HL-60/S4 (cell line): ENCODE data around the gene ALDH9A1.
"Not testable (repeated sequence)": the region's sequence is repeated elsewhere in the genome, so short reads cannot be mapped to it uniquely, and the experiment has no call there.

ENCODE experiments used
- in situ Hi-C: fragments of 300-500 bp; cut with MboI; formaldehyde crosslinking; loops from 2 replicates; pipeline ENCODE4 v1.14.3; 2022; ENCODE audit warnings: low sequenced_read_pairs

Gene ALDH9A1

GRCh38 chr1:165688046-165688445, 10.3 kb downstream of the ALDH9A1 start:
- in situ Hi-C loops, result no loop called here

DNA sequence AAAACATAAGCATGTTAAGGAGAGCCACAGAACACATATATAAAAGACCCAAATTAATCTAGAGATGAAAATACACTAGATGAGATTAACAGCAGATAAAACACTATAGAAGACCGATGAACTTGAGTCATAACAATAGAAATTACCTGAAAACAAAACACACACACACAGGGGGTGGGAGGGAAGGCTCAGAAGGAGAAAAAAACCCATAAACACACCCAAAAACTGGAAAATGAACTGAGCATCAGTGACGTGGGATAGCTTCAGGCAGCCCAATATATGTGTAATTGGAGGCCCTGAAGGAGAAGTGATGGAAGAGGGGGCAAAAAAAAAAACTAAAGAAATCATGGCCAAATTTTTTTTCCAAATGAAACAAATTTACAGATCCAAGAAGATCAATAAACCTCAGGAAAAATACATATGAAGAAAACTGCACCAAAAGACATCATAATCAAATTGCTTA, 11.4 kb downstream of the ALDH9A1 start:
- in situ Hi-C loops, result no loop called here

DNA sequence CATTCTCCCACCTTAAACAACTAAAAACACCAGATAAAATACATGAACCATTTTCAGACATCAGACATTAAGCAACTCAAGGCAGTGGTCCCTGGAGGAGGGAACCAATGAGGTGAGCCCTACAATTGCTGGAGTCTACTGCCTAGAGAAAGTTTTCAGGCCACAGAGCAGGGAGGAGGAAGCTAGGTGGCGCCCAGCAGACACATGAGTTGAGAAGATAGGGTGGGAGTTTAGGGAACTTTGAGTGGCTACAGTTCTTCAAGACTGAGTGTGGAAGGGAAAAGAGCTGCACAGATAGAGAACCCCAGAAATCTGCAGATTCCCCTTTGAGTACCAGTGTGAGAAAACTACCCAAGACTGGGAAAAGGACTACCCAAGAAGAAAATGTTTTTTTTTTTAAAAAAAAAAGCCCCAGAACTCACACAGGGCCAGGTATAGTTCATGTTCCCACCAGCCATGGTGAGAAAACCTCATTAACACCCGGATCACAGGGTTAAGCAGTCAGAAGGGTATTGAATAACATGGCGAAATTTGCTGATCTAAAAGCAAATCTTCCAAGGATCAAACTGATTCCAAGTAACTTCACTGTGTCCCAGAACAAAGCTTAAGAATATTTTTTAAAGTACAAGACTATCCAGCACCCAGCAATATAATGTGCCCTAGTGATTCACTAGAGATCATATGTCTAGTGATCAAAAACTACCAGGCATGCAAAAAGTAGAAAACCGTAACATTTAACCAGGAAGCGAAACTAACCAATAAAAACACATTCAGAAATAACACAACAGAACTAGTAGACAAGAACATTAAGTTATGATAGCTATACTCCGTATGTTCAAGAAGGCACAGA, 12.0 kb downstream of the ALDH9A1 start:
- in situ Hi-C loops, result no loop called here

GRCh38 chr1:165683848-165684485, 14.4 kb downstream of the ALDH9A1 start:
- in situ Hi-C loops, result no loop called here

GRCh38 chr1:165680773-165681172, 17.6 kb downstream of the ALDH9A1 start:
- in situ Hi-C loops, result not testable (repeated sequence)

DNA sequence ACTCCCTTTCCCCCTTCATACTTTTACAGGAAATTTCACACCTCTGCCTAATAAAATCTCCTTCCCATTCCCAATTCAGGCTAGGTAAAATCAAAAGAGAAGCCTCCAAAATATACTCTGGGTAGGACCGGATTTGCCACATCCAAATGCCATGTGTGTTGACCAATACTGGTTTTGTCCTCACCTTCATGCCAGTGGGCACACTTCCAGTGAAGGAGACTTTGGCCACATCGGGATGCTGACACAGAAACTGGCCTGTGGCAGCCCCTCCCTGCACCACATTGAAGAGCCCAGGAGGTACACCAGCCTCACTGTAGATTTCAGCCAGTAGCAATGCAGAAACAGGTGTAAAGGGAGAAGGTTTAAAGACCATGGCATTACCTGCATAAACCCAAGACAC, 18.1 kb downstream of the ALDH9A1 start:
- in situ Hi-C loops, result no loop called here

GRCh38 chr1:165679282-165680036, 18.9 kb downstream of the ALDH9A1 start:
- in situ Hi-C loops, result no loop called here

DNA sequence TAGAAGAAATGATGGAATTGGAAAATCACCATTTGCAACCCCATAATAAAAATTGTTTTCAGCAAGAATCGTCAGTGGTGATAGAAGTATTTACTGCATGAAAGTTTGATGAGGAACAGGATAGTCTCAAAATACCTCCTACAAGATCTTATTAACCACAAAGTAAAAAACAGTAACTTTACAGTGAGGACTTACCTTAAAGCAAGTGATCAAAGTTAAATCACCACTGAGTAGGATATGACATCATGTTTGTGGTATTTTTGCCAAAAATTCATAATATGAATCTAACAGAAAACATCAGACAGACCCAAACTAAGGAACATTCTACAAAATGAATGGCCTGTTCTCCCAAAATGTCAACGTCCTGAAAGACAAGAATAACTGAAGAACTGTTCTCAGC, 19.9 kb downstream of the ALDH9A1 start:
- in situ Hi-C loops, result no loop called here

DNA sequence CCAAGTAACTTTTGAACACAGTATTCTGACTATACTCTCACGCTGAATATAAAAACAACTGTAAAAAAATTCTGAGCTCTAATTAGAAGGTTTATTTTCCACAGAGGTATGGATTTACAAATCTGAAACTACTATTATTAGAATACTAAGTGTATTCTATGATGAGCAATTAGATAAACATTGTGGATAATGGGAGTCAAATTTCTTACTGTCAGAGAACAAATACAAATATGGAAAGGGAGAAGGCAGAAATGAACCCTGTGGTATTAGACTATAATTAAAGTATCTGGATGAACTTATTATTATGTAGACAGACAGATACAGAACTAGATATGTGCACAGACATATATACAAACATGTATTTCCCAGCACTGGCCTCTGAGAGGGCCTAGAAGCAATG, 22.6 kb downstream of the ALDH9A1 start:
- in situ Hi-C loops, result no loop called here

GRCh38 chr1:165674599-165674998, 23.8 kb downstream of the ALDH9A1 start:
- in situ Hi-C loops, result no loop called here

GRCh38 chr1:165671526-165671925, 26.8 kb downstream of the ALDH9A1 start:
- in situ Hi-C loops, result no loop called here

GRCh38 chr1:165668184-165668583, 30.2 kb downstream of the ALDH9A1 start:
- in situ Hi-C loops, result no loop called here

- in situ Hi-C loops, result no loop called here
Observed at GRCh38 chr1:165666152-165666825, 32.1 kb downstream of the ALDH9A1 start.

- in situ Hi-C loops, result no loop called here
Observed at GRCh38 chr1:165662186-165662585, 36.2 kb downstream of the ALDH9A1 start.

- in situ Hi-C loops, result no loop called here
Observed at GRCh38 chr1:165661703-165662102, 36.7 kb downstream of the ALDH9A1 start.

GRCh38 chr1:165659581-165659895, 38.8 kb downstream of the ALDH9A1 start:
- in situ Hi-C loops, result no loop called here

GRCh38 chr1:165658766-165659580, 39.4 kb downstream of the ALDH9A1 start:
- in situ Hi-C loops, result not testable (repeated sequence)

- in situ Hi-C loops, result no loop called here
Observed at GRCh38 chr1:165650981-165651625, 47.3 kb downstream of the ALDH9A1 start.

DNA sequence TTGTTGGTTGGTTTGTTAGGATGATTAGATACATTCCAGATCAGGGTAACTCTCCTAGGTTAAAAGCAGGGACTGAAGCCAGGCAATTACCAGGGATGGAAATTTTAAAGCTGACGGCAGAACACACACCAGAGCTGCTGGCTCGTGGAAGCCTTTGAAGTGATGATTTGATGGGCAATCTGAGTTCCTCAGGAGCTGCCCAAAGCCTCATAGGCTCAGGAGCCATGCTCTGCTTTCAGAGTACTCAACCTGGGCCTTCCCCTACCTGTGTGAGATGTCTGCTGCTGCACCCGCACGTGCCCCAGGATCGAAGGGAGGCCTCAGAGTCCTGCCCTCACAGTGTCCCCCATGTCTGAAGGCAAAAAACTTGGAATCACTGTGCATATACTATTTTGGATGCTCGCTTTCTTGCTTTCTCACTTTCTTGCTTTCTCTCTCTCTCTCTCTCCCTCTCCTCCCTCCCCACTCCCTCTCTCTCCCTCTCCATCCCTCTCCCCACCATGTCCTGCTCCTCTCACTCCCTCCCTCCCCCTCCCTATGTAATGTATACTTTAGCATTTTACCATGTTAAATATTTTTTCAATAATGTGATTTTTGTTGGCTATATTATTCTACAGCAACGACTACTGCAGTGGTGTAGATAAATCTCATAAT, 49.3 kb downstream of the ALDH9A1 start:
- in situ Hi-C loops, result no loop called here
